Hematopoietic multipotent progenitor cell treated with erythropoietin and hydrocortisone succinate and interleukin-3 and kit ligand, for 15 days (in vitro differentiated cells): ENCODE measurements around the gene TARM1.

ENCODE experiments used
- DNase-seq: peaks from one replicate; pipeline ENCODE4 v3.0.0-alpha.2; 2015; ENCODE audit warnings: low spot score

TARM1 gene

GRCh38 chr19:54081032-54081431 is at the start of gene TARM1:
Gene TARM1 (minus strand): TSS chr19:54081365. CDS start chr19:54081340, 25 bp downstream.
- no peak for DNase-seq

GRCh38 chr19:54129617-54129996 is 48.4 kb upstream of the TARM1 start:
- no peak for DNase-seq

GRCh38 chr19:54128796-54129616 is 47.8 kb upstream of the TARM1 start:
- no peak for DNase-seq

GRCh38 chr19:54128441-54128725 is 47.2 kb upstream of the TARM1 start:
- DNase-seq, result no peak

GRCh38 chr19:54127688-54128440 is 46.7 kb upstream of the TARM1 start:
- no peak for DNase-seq

GRCh38 chr19:54125713-54126112 is 44.5 kb upstream of the TARM1 start:
- DNase-seq, result no peak

GRCh38 chr19:54124393-54124792 is 43.2 kb upstream of the TARM1 start:
- no peak for DNase-seq

GRCh38 chr19:54123682-54124081 is 42.5 kb upstream of the TARM1 start:
- no peak for DNase-seq

GRCh38 chr19:54121259-54121658 is 40.1 kb upstream of the TARM1 start:
- no peak for DNase-seq

GRCh38 chr19:54115109-54116063 is 34.2 kb upstream of the TARM1 start, which contains the start of the genes PRPF31 and TFPT:
Gene PRPF31 (plus strand): TSS chr19:54115754. CDS start chr19:54118279, 2,525 bp downstream.
Gene TFPT (minus strand): TSS chr19:54115657. CDS start chr19:54115269, 388 bp downstream.
- DNase-seq, result peak; percentile 99

- DNase-seq, result no peak
These were observed 33.4 kb upstream of the TARM1 start for GRCh38 chr19:54114340-54115108.

- DNase-seq, result no peak
These were observed 28.5 kb upstream of the TARM1 start for GRCh38 chr19:54109651-54110050.

- DNase-seq, result no peak
These were observed 27.3 kb upstream of the TARM1 start for GRCh38 chr19:54108496-54108895.

- no peak for DNase-seq
These were observed 26.8 kb upstream of the TARM1 start for GRCh38 chr19:54107876-54108490.

GRCh38 chr19:54106716-54107115 is 25.6 kb upstream of the TARM1 start:
- DNase-seq, result no peak

GRCh38 chr19:54105796-54106195 is 24.6 kb upstream of the TARM1 start:
- no peak for DNase-seq

- DNase-seq, result no peak
These were observed 24.0 kb upstream of the TARM1 start for GRCh38 chr19:54104998-54105715.

GRCh38 chr19:54102421-54103169 is 21.4 kb upstream of the TARM1 start, which contains the start of gene NDUFA3:
Gene NDUFA3 (plus strand): TSS chr19:54102855. CDS start chr19:54102879, 24 bp downstream.
- peak; percentile 99 for DNase-seq

- no peak for DNase-seq
These were observed 19.4 kb upstream of the TARM1 start, which contains the start of gene OSCAR for GRCh38 chr19:54100561-54100960. Gene OSCAR (minus strand): TSS chr19:54100803. CDS start chr19:54100792, 11 bp downstream.
